ENCODE data around the gene ABHD6.
"Not testable (repeated sequence)": the region's sequence is repeated elsewhere in the genome, so short reads cannot be mapped to it uniquely, and the experiment has no call there.

The ABHD6 gene

GRCh38 chr3:58272891-58273290 lies 35.3 kb downstream of the ABHD6 start:
- H3K4me3 ChIP-seq (ENCODE audit: low read length), result no peak overlapping the region
- TF ChIP-seq CTCF (conservative IDR thresholded peaks at IDR 0.05; ENCODE audit: low read depth, low read length), result no peak
- no peak for DNase-seq (ENCODE audit: low read depth)

GRCh38 chr3:58273362-58273761 lies 35.8 kb downstream of the ABHD6 start:
- DNase-seq (ENCODE audit: low read depth); H3K4me3 ChIP-seq (ENCODE audit: low read length): not testable (repeated sequence)

GRCh38 chr3:58274027-58274614 lies 36.5 kb downstream of the ABHD6 start:
- no peak for DNase-seq (ENCODE audit: low read depth)
- TF ChIP-seq CTCF (conservative IDR thresholded peaks at IDR 0.05; ENCODE audit: low read depth, low read length), result no peak
- no peak overlapping the region for H3K4me3 ChIP-seq (ENCODE audit: low read length)

- H3K4me3 ChIP-seq (ENCODE audit: low read length), result no peak overlapping the region
- no peak for DNase-seq (ENCODE audit: low read depth)
- TF ChIP-seq CTCF (conservative IDR thresholded peaks at IDR 0.05; ENCODE audit: low read depth, low read length), result no peak
These were observed 43.5 kb downstream of the ABHD6 start for GRCh38 chr3:58281069-58281468.

GRCh38 chr3:58285334-58285733 lies 47.7 kb downstream of the ABHD6 start:
- no peak overlapping the region for H3K4me3 ChIP-seq (ENCODE audit: low read length)
- DNase-seq (ENCODE audit: low read depth), result no peak
- TF ChIP-seq CTCF (conservative IDR thresholded peaks at IDR 0.05; ENCODE audit: low read depth, low read length), result no peak

GRCh38 chr3:58287354-58287753 lies 49.8 kb downstream of the ABHD6 start:
- H3K4me3 ChIP-seq (ENCODE audit: low read length), result no peak overlapping the region
- no peak for TF ChIP-seq CTCF (conservative IDR thresholded peaks at IDR 0.05; ENCODE audit: low read depth, low read length)

GRCh38 chr3:58288011-58288728 lies 50.6 kb downstream of the ABHD6 start:
- H3K4me3 ChIP-seq (ENCODE audit: low read length), result no peak overlapping the region
- TF ChIP-seq CTCF (conservative IDR thresholded peaks at IDR 0.05; ENCODE audit: low read depth, low read length), result peak; percentile 11
- DNase-seq (ENCODE audit: low read depth), result no peak

More at GRCh38 chr3:58287354-58287753, 49.8 kb downstream of the ABHD6 start:
- no peak for DNase-seq (ENCODE audit: low read depth)

- not testable (repeated sequence) for DNase-seq (ENCODE audit: low read depth); H3K4me3 ChIP-seq (ENCODE audit: low read length)
These were observed 51.5 kb downstream of the ABHD6 start for GRCh38 chr3:58288964-58289613.

- not testable (repeated sequence) for DNase-seq (ENCODE audit: low read depth); H3K4me3 ChIP-seq (ENCODE audit: low read length)
These were observed 52.9 kb downstream of the ABHD6 start for GRCh38 chr3:58290446-58290845.
